Endometrial microvascular endothelial cells (primary cell): ENCODE measurements around the gene EXOC4. TPM values are rescaled to one million over a fixed set of nuclear protein-coding genes. Genes with fewer than 3 reads are reported as not detected.
"Not testable (repeated sequence)": the region's sequence is repeated elsewhere in the genome, so short reads cannot be mapped to it uniquely, and the experiment has no call there.

ENCODE experiments used
- in situ Hi-C: cut with HindIII; loops from 2 replicates; pipeline ENCODE4 v1.10.0; 2017; ENCODE audit warnings: low sequenced_read_pairs, low pct_unique_long_range_greater_than_20kb; ENCODE audit errors: inconsistent ontology term
- total RNA-seq: library from RNA; depleted of rRNA; stranded (reverse); fragments of >200 nt; gene quantifications from one replicate; pipeline ENCODE4 v1.2.3, GENCODE V29; 2015; ENCODE audit errors: inconsistent ontology term

EXOC4 gene
- total RNA-seq: 38.5 TPM

- in situ Hi-C loops: no loop called here
Measured at GRCh38 chr7:133252858-133253518, at the start of gene EXOC4. Gene EXOC4 (plus strand): TSS chr7:133253078.

- in situ Hi-C loops: no loop called here
Measured at GRCh38 chr7:133203490-133203889, 49.4 kb upstream of the EXOC4 start.

- in situ Hi-C loops: no loop called here
Measured at GRCh38 chr7:133207687-133208086, 45.2 kb upstream of the EXOC4 start.

GRCh38 chr7:133210817-133211216 lies 42.1 kb upstream of the EXOC4 start:
- in situ Hi-C loops: not testable (repeated sequence)

DNA sequence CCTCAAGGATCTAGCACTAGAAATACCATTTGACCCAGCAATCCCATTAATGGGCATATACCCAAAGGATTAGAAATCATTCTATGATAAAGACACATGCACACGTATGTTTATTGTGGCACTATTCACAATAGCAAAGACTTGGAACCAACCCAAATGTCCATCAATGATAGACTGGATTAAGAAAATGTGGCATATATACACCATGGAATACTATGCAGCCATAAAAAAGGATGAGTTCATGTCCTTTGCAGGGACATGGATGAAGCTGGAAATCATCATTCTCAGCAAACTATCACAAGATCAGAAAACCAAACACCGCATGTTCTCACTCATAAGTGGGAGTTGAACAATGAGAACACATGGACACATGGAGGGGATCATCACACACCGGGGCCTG lies 39.1 kb upstream of the EXOC4 start:
- in situ Hi-C loops: not testable (repeated sequence)

DNA sequence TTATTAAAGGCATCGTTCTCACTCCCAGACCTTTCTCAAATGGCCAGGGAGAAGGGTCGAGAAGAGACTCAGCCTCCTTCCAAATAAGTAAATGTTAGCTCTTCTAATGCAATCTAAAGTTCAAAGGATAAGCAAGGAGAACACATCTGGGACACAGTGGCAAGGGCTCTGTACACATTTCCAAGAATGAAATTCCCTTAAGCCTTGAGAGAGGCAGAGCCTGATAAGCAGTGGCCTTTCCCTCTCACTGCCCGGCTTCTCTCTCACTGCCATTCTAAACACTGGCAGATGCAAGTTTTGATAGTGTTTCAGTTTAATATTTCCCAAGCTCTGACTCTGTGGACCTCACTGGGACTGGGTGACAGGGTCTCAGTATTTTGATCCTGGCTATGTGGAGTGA lies 35.1 kb upstream of the EXOC4 start:
- in situ Hi-C loops: no loop called here

DNA sequence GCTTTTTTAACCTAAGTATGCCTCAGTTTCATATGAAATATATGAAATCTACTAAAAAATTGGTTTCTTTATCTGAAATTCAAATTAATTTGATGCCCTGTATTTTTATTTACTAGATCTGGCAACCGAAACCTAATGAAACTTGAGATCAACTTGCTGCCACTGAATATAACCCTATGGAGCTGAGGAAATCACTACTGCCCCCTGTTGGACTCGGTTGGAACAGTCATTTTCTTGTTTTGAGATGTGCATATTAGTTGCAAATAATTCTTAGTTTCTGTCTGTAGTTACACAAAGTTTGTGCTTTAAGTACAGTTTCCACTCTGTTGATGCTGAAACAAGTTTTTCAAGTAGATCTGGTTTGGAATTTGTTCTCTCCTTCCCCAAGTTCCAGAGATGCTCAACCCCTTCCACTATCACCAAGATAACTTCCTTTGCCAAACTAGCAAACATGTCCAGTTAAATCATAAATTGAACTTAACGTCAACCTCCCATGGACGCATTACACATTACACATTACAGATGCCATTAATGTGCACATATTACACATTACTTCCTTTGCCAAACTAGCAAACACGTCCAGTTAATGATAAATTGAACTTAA lies 22.2 kb upstream of the EXOC4 start:
- in situ Hi-C loops: no loop called here

- in situ Hi-C loops: no loop called here
Measured at GRCh38 chr7:133233142-133233541, 19.7 kb upstream of the EXOC4 start.

GRCh38 chr7:133234961-133235875 lies 17.7 kb upstream of the EXOC4 start:
- in situ Hi-C loops: no loop called here

- in situ Hi-C loops: no loop called here
Measured at GRCh38 chr7:133237545-133237944, 15.3 kb upstream of the EXOC4 start.

DNA sequence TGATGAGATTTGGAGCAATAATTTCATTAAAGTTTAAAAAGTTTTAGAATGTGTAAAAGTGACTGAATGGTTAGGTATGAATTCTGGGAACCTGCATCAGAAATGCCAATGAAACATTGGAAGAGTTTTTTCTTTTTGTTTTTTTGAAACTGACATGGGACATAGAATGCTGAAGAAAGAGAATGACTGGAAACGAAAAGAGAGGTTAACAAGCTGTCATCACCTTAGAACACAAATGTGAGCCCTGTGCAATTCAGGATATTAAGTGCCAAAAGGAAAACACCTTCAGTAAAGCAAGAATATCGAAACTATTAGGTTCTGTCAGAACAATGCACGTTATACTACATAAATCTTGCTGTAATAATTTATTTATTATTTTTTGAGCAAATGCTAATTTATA lies 12.6 kb upstream of the EXOC4 start:
- in situ Hi-C loops: no loop called here

- in situ Hi-C loops: no loop called here
Measured at GRCh38 chr7:133246558-133246957, 6.3 kb upstream of the EXOC4 start.

DNA sequence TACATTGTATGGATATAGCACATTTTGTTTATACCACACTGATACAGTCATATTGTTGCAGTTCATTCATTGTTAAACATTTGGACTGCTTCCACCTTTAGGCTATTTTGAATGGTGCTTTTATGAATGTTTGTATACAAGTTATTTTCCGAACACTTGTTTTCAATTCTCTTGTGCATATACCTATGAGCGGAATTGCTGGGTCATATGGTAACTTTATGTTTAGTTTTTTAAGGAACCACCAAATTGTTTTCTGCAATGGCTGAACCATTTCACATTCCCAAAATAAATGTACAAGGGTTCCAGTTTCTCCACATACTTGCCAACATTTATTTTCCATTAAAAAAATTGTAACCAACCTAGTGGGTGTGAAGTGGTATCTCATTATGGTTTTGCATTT lies 4.0 kb upstream of the EXOC4 start:
- in situ Hi-C loops: no loop called here

GRCh38 chr7:133252506-133252857 lies 396 bp upstream of the EXOC4 start:
- in situ Hi-C loops: no loop called here

DNA sequence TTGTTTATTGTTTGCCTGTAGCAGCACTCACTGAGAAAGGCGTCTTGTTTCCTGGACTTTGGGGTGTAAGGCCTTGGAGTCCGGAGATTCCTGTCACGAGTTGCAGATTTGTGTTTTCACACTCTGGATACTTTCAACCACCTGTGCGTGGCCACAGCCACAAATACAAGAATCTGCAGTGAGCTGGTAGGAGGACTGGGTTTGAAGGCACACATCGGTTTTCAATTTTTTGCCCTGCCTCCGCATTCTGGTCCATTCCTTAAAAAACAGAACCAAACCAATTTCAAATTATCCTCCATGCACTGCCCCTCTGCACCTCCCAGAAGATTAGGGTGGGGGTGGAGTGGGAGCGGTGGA lies 619 bp downstream of the EXOC4 start:
- in situ Hi-C loops: no loop called here

- in situ Hi-C loops: no loop called here
Measured at GRCh38 chr7:133255486-133255885, 2.6 kb downstream of the EXOC4 start.

- in situ Hi-C loops: no loop called here
Measured at GRCh38 chr7:133258174-133258573, 5.3 kb downstream of the EXOC4 start.

- in situ Hi-C loops: no loop called here
Measured at GRCh38 chr7:133265821-133266220, 12.9 kb downstream of the EXOC4 start.

DNA sequence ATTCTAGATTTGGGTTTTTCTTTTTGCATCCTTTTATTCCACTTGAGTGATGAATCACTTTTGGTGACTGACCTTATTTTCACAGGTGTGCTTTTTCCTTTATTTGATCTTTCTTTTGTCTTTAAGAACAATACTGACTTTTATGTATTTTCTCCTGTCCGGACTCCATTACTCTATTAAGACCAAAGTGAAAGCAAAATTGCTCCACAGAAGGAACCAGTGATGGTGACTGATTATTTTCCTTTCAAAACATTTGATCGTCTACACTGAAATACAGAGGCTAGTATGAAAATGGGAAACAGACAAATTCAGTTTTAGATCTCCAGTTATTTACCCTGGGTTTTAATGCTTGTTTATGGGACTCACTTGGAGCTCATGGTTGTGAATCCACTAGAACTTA lies 15.5 kb downstream of the EXOC4 start:
- in situ Hi-C loops: no loop called here

GRCh38 chr7:133272336-133272735 lies 19.5 kb downstream of the EXOC4 start:
- in situ Hi-C loops: no loop called here
